RWPE2 (cell line): ENCODE data around the gene TMEM44.

Experiments
- ATAC-seq: fragments of 200-7000 bp; cut with Tn5 transposase; 3 replicates; pipeline ENCODE4 v1.9.1; 2021; ENCODE audit warnings: low read depth
- DNase-seq: peaks from one replicate; pipeline ENCODE4 v3.0.0-alpha.2; 2020; ENCODE audit warnings: low spot score
- H3K27ac ChIP-seq: fragments of 450-650 bp; 2 replicates; pipeline ENCODE4 v1.5.1; 2017; ENCODE audit warnings: mild to moderate bottlenecking; ENCODE audit not compliant: poor library complexity, severe bottlenecking
- H3K27me3 ChIP-seq: fragments of 250-450 bp; sonication (Bioruptor Pico); 2 replicates; pipeline ENCODE4 v1.5.1; 2021; ENCODE audit warnings: mild to moderate bottlenecking, moderate library complexity; ENCODE audit not compliant: insufficient read depth, poor library complexity, severe bottlenecking
- H3K36me3 ChIP-seq: fragments of 250-450 bp; sonication (Bioruptor Pico); 2 replicates; pipeline ENCODE4 v1.5.1; 2020; ENCODE audit warnings: low read depth, mild to moderate bottlenecking, moderate library complexity
- H3K4me1 ChIP-seq: fragments of 250-450 bp; sonication (Bioruptor Pico); 2 replicates; pipeline ENCODE4 v1.5.1; 2021; ENCODE audit warnings: mild to moderate bottlenecking, moderate library complexity; ENCODE audit not compliant: insufficient read depth, poor library complexity, severe bottlenecking
- H3K4me3 ChIP-seq: fragments of 250-450 bp; sonication (Bioruptor Pico); 2 replicates; pipeline ENCODE4 v1.5.1; 2021; ENCODE audit warnings: mild to moderate bottlenecking, moderate library complexity; ENCODE audit not compliant: severe bottlenecking
- H3K9me3 ChIP-seq: fragments of 250-450 bp; sonication (Bioruptor Pico); 2 replicates; pipeline ENCODE4 v1.5.1; 2021; ENCODE audit warnings: mild to moderate bottlenecking, moderate library complexity; ENCODE audit not compliant: severe bottlenecking
- TF ChIP-seq, protein P1 (sequence below): fragments of 450-650 bp; IDR thresholded peaks from one replicate; pipeline ENCODE4 v1.5.1; 2017; ENCODE audit warnings: mild to moderate bottlenecking, moderate library complexity; ENCODE audit not compliant: poor library complexity, severe bottlenecking

TMEM44 gene

GRCh38 chr3:194604837-194605236 lies 28.4 kb downstream of the TMEM44 start:
- Histone ChIP-seq H3K36me3 (peaks cover 7% of the 10 kb centered on the region), H3K27me3 (no peaks in the 10 kb centered on the region), H3K4me1 (no peaks in the 10 kb centered on the region), H3K4me3 (no peak overlapping the region), H3K27ac (no peak overlapping the region), H3K9me3 (no peaks in the 10 kb centered on the region)
- DNase-seq (no peak), ATAC-seq (no peak)
- TF ChIP-seq, protein P1, sequence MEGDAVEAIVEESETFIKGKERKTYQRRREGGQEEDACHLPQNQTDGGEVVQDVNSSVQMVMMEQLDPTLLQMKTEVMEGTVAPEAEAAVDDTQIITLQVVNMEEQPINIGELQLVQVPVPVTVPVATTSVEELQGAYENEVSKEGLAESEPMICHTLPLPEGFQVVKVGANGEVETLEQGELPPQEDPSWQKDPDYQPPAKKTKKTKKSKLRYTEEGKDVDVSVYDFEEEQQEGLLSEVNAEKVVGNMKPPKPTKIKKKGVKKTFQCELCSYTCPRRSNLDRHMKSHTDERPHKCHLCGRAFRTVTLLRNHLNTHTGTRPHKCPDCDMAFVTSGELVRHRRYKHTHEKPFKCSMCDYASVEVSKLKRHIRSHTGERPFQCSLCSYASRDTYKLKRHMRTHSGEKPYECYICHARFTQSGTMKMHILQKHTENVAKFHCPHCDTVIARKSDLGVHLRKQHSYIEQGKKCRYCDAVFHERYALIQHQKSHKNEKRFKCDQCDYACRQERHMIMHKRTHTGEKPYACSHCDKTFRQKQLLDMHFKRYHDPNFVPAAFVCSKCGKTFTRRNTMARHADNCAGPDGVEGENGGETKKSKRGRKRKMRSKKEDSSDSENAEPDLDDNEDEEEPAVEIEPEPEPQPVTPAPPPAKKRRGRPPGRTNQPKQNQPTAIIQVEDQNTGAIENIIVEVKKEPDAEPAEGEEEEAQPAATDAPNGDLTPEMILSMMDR = peak; percentile 26

- DNase-seq (no peak), ATAC-seq (no peak)
- no peak overlapping the region for H3K4me3 ChIP-seq
- H3K27me3 ChIP-seq = no peaks in the 10 kb centered on the region
- no peaks in the 10 kb centered on the region for H3K4me1 ChIP-seq
- H3K36me3 ChIP-seq = peaks cover 7% of the 10 kb centered on the region
- TF ChIP-seq, protein P1 = no peak
- no peaks in the 10 kb centered on the region for H3K9me3 ChIP-seq
- H3K27ac ChIP-seq = no peak overlapping the region
Measured at GRCh38 chr3:194604126-194604525, 29.1 kb downstream of the TMEM44 start.

- DNase-seq (no peak), ATAC-seq (no peak)
- H3K4me1 ChIP-seq = no peaks in the 10 kb centered on the region
- H3K27me3 ChIP-seq = no peaks in the 10 kb centered on the region
- no peak overlapping the region for H3K27ac ChIP-seq
- TF ChIP-seq, protein P1 = no peak
- H3K9me3 ChIP-seq = no peaks in the 10 kb centered on the region
- H3K36me3 ChIP-seq = peaks cover 7% of the 10 kb centered on the region
- H3K4me3 ChIP-seq = no peak overlapping the region
Measured at GRCh38 chr3:194602669-194603171, 30.5 kb downstream of the TMEM44 start.

GRCh38 chr3:194598771-194599557 lies 34.3 kb downstream of the TMEM44 start:
- Histone ChIP-seq H3K4me3 (no peak overlapping the region), H3K36me3 (peaks cover 7% of the 10 kb centered on the region), H3K27ac (no peak overlapping the region), H3K9me3 (no peaks in the 10 kb centered on the region), H3K4me1 (peaks cover 10% of the 10 kb centered on the region), H3K27me3 (no peaks in the 10 kb centered on the region)
- TF ChIP-seq, protein P1 = no peak
- ATAC-seq (no peak), DNase-seq (no peak)

DNA sequence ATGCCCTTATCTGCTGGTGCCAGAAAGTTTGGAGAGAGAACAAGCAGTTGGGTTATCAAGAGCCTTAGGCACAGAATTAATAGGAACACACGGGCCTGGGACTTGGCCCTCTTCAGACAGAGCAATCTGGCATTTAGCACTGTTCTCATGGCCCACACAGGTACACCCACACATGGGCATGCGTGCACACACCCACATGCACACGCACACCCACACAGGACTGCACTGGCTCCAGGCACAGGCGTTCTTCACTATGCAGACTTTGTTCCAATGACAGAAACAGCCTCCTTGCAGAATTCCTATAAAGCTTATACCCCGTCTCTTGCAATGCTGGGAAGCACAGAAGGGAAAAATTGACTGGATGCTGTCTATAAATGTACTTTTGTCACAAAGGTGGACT lies 36.3 kb downstream of the TMEM44 start:
- TF ChIP-seq, protein P1 = no peak
- DNase-seq = no peak
- Histone ChIP-seq H3K36me3 (no peaks in the 10 kb centered on the region; the same call in 1 of the 2 replicates), H3K4me3 (no peak overlapping the region), H3K27ac (no peak overlapping the region), H3K27me3 (no peaks in the 10 kb centered on the region), H3K9me3 (no peaks in the 10 kb centered on the region), H3K4me1 (peaks cover 22% of the 10 kb centered on the region)
- ATAC-seq = no peak
